Ovary (tissue), 9 donors: ENCODE results near the gene FOXC1. TPM values are rescaled to one million over a fixed set of nuclear protein-coding genes. Genes with fewer than 3 reads are reported as not detected.

Experiments used
- DNase-seq, 5 donors: peaks; one replicate each; pipeline ENCODE4 v3.0.0-alpha.2; 2019 to 2020
- H3K27ac ChIP-seq, 2 donors: fragments of 200-600 bp; one replicate each; pipeline versions ENCODE4 v1.5.1 to v1.8.0; 2019 to 2022
- H3K27me3 ChIP-seq: fragments of 200-600 bp; one replicate; pipeline ENCODE4 v1.8.0; 2022
- H3K36me3 ChIP-seq: fragments of 200-600 bp; sonication (generic); one replicate; pipeline ENCODE4 v1.5.1; 2019
- H3K4me1 ChIP-seq: one replicate; pipeline ENCODE4 v1.8.1; 2013; ENCODE audit warnings: mild to moderate bottlenecking, moderate library complexity; ENCODE audit not compliant: insufficient read depth
- H3K4me3 ChIP-seq: fragments of 200-600 bp; sonication (generic); one replicate; pipeline ENCODE4 v1.5.1; 2017
- H3K9me3 ChIP-seq, 2 donors: fragments of 200-600 bp in 1 of 2; sonication (generic) in 1 of 2; one replicate each; pipeline versions ENCODE4 v1.5.1 to v1.8.1; 2013 to 2019; ENCODE audit warnings: mild to moderate bottlenecking in 1 of 2, moderate library complexity in 1 of 2
- EP300 ChIP-seq: sonication (generic); formaldehyde crosslinking; IDR thresholded peaks from one replicate; pipeline ENCODE4 v1.6.1; 2017; ENCODE audit warnings: antibody characterized with exemption
- POLR2A ChIP-seq: fragments of 450-650 bp; IDR thresholded peaks from one replicate; pipeline ENCODE4 v1.6.1; 2017; ENCODE audit warnings: antibody characterized with exemption, mild to moderate bottlenecking, moderate library complexity
- WGBS, 3 donors: extraction: QIAGEN DNeasy Blood & Tissue Kit in 1 of 3; methylation state at CpG; one replicate each; pipeline versions ENCODE4 v1.1.5 to v1.1.7; 2013 to 2017; 5-methylcytosine and 5-hydroxymethylcytosine counted together
- intact Hi-C, 4 donors: fragments of 100-400 bp; cut with DNase I; formaldehyde crosslinking; loops; one replicate each; pipeline versions ENCODE4 v1.11.0 to v1.15.1; 2022 to 2023
- polyA plus RNA-seq, 2 donors: library from polyadenylated mRNA; stranded (reverse); fragments of 200-250 nt in 1 of 2; fragments of 350-450 nt in 1 of 2; fragmentation: Illumina TruSeq in 1 of 2; extraction: RNeasy Lipid Tissue Mini Kit (QIAGEN cat#74804) in 1 of 2; gene quantifications; one replicate each; pipeline ENCODE4 v1.2.3, GENCODE V29; 2013 to 2014
- total RNA-seq, 7 donors: library from RNA; depleted of rRNA in 2 of 7; stranded (reverse); fragments of >200 nt in 2 of 7; fragmentation: NEBNext Ultra II Directional in 3 of 7; extraction: Animal tissue kit (Norgen Biotek cat#: 25700) in 3 of 7; gene quantifications; one replicate each; pipeline versions ENCODE4 v1.1.0 to v1.2.4, GENCODE V29; 2016 to 2023
- TF ChIP-seq, protein P1 (sequence below), 3 donors: fragments of 450-650 bp in 2 of 3; fragments of 200-600 bp in 1 of 3; IDR thresholded peaks; one replicate each; pipeline versions ENCODE4 v1.5.1 to v1.8.0; 2016 to 2022; ENCODE audit warnings: antibody characterized with exemption in 3 of 3, mild to moderate bottlenecking in 1 of 3
- donor health status: DM: no; HTN: no; CAD: no; lungs with moderate emphysema.
- donor health status: DM: no; HTN: no; CAD: no.
- donor health status: Bipolar disorder and iron deficiency.
- donor health status: DM: yes; HTN: yes; CAD: no.
- donor health status: DM: no; HTN: no; CAD: no.
- donor health status: DM: yes; HTN: yes; CAD: no.

The FOXC1 gene
- total and polyA plus RNA-seq, 9 donors = 4.3 to 21.2 (median 6.5) TPM

DNA sequence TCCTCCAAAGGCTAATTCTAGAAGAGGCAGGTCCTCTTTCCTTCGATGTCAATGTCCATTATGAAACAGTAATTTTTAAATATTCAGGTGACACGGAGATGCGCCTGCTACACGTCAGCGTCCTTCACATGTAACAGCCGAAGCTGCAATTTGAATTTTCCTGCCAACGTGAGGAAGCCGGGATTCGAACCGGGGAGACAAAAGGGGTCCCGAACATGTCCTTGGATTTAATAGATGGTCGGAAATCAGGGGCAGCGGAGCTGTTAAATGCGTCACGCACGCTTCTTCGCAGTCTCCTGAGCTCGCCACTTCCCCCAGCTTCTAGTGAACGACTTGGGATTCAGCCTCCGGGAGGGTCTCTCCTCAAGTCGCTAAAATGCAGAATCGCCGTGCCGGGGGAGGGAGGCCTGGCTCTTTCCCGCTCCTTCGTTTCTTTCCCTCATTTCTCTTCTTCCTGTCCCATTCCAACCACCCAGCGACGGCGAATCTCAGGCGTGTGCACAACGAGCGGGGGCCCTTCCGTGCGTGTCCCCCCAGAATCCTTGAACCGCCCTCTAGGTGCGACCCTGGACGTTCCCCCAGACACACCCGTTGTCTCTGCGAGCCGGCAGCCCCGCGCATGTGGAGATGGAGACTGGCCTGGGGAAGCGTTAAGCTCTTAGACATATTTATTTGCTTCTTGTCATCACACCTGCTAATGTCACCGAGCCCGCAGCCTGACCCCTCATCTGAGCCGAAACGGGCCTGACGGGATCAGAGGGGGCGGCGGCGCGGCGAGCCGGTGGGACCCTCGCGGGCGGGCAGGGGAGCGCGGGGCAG is 1.3 kb upstream of the FOXC1 start:
- H3K9me3 ChIP-seq = no peaks in the 10 kb centered on the region
- H3K27me3 ChIP-seq = peaks cover 8% of the 10 kb centered on the region
- intact Hi-C loops = loop anchor here in 3 of 4 donors (2.0 to 10.0 kb wide), 6 partner anchors 296 to 1156 kb away; partner anchors contain the start of gene WRNIP1 (in 1 of the 3)
- H3K4me1 ChIP-seq = peaks cover 10% of the 10 kb centered on the region
- H3K27ac ChIP-seq = no peak overlapping the region
- peak overlapping the region; percentile 57 for H3K4me3 ChIP-seq
- WGBS, 3 donors = 9 to 18% (median 13%) methylated on average over 49 to 59 of the region's 59 CpGs
- TF ChIP-seq EP300 (no peak), POLR2A (no peak)
- TF ChIP-seq, protein P1, sequence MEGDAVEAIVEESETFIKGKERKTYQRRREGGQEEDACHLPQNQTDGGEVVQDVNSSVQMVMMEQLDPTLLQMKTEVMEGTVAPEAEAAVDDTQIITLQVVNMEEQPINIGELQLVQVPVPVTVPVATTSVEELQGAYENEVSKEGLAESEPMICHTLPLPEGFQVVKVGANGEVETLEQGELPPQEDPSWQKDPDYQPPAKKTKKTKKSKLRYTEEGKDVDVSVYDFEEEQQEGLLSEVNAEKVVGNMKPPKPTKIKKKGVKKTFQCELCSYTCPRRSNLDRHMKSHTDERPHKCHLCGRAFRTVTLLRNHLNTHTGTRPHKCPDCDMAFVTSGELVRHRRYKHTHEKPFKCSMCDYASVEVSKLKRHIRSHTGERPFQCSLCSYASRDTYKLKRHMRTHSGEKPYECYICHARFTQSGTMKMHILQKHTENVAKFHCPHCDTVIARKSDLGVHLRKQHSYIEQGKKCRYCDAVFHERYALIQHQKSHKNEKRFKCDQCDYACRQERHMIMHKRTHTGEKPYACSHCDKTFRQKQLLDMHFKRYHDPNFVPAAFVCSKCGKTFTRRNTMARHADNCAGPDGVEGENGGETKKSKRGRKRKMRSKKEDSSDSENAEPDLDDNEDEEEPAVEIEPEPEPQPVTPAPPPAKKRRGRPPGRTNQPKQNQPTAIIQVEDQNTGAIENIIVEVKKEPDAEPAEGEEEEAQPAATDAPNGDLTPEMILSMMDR (IDR thresholded peaks at IDR 0.05) = no peak
- no peak for DNase-seq
- no peaks in the 10 kb centered on the region for H3K36me3 ChIP-seq

DNA sequence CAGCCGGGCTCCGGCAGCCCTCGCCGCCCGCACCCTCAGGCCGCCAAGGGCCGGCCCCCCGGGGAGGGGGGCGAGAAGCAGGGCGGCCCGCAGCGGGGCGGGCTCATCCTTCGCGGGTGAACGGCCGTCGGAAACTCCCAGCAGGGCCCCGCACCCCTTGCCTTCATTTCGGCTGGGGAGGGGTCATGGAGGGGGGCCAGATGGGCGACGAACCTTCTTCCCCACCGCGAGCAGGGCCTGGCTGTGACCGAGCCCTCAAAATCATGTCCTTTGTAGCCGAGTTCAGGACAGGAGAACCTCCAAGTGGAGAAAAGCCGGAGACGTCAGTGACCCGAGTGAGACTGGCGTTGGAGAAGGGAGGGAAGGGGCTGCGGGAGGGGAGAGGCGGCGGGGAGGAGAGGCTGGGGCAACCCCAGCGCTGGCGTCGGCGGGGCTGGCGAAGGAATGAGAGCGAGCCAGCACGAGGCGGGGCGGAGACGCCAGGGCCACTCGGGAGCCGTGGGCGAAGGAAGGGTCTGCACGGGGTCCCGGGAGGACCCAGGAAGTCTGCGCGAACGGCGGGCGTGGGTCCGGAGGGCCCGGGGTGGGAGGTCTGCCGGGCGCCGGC is 571 bp upstream of the FOXC1 start:
- peaks cover 10% of the 10 kb centered on the region for H3K4me1 ChIP-seq
- H3K36me3 ChIP-seq = no peaks in the 10 kb centered on the region
- peak overlapping the region; percentile 57 for H3K4me3 ChIP-seq
- 1 to 2% (median 1%) methylated on average over 56 to 58 of the region's 58 CpGs for WGBS, 3 donors
- TF ChIP-seq EP300 (no peak), POLR2A (no peak)
- TF ChIP-seq, protein P1 (IDR thresholded peaks at IDR 0.05) = no peak
- peak overlapping the region; percentile 71 for H3K27ac ChIP-seq
- intact Hi-C loops = loop anchor here in 3 of 4 donors (2.0 to 10.0 kb wide), 6 partner anchors 296 to 1156 kb away; partner anchors contain the start of gene WRNIP1 (in 1 of the 3)
- DNase-seq = peak; percentile 24 to 74 (median 58)
- H3K9me3 ChIP-seq = no peaks in the 10 kb centered on the region
- peaks cover 8% of the 10 kb centered on the region for H3K27me3 ChIP-seq

DNA sequence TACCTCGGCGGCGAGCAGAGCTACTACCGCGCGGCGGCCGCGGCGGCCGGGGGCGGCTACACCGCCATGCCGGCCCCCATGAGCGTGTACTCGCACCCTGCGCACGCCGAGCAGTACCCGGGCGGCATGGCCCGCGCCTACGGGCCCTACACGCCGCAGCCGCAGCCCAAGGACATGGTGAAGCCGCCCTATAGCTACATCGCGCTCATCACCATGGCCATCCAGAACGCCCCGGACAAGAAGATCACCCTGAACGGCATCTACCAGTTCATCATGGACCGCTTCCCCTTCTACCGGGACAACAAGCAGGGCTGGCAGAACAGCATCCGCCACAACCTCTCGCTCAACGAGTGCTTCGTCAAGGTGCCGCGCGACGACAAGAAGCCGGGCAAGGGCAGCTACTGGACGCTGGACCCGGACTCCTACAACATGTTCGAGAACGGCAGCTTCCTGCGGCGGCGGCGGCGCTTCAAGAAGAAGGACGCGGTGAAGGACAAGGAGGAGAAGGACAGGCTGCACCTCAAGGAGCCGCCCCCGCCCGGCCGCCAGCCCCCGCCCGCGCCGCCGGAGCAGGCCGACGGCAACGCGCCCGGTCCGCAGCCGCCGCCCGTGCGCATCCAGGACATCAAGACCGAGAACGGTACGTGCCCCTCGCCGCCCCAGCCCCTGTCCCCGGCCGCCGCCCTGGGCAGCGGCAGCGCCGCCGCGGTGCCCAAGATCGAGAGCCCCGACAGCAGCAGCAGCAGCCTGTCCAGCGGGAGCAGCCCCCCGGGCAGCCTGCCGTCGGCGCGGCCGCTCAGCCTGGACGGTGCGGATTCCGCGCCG is 994 bp downstream of the FOXC1 start:
- intact Hi-C loops = loop anchor here in 1 of 4 donors (10.0 kb wide), 1 partner anchor 224 kb away; no protein-coding TSS in a partner anchor
- WGBS, 3 donors = 1 to 2% (median 1%) methylated on average over 73 to 101 of the region's 101 CpGs
- no peaks in the 10 kb centered on the region for H3K36me3 ChIP-seq
- H3K27ac ChIP-seq = peak overlapping the region; percentile 90 to 92
- H3K9me3 ChIP-seq = no peaks in the 10 kb centered on the region
- peak in 3 of 5 donors; percentile 54 to 66 (median 62) for DNase-seq
- peak overlapping the region; percentile 57 for H3K4me3 ChIP-seq
- no peaks in the 10 kb centered on the region for H3K27me3 ChIP-seq
- TF ChIP-seq EP300 = no peak
- no peak for TF ChIP-seq POLR2A
- TF ChIP-seq, protein P1 (IDR thresholded peaks at IDR 0.05) = no peak
- H3K4me1 ChIP-seq = peaks cover 7% of the 10 kb centered on the region

DNA sequence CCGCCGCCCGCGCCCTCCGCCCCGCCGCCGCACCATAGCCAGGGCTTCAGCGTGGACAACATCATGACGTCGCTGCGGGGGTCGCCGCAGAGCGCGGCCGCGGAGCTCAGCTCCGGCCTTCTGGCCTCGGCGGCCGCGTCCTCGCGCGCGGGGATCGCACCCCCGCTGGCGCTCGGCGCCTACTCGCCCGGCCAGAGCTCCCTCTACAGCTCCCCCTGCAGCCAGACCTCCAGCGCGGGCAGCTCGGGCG is 1.5 kb downstream of the FOXC1 start:
- Histone ChIP-seq H3K27me3 (no peaks in the 10 kb centered on the region), H3K9me3 (no peaks in the 10 kb centered on the region), H3K27ac (peak overlapping the region; percentile 90 to 92), H3K4me3 (peak overlapping the region; percentile 57), H3K36me3 (no peaks in the 10 kb centered on the region), H3K4me1 (peaks cover 7% of the 10 kb centered on the region)
- DNase-seq = no peak
- 0 to 3% (median 1%) methylated on average over 16 to 38 of the region's 38 CpGs for WGBS, 3 donors
- intact Hi-C loops = loop anchor here in 1 of 4 donors (10.0 kb wide), 1 partner anchor 224 kb away; no protein-coding TSS in a partner anchor
- TF ChIP-seq, protein P1 (IDR thresholded peaks at IDR 0.05) = no peak
- TF ChIP-seq POLR2A = no peak
- no peak for TF ChIP-seq EP300
